ENCODE measurements around the gene LAMA4. TPM values are rescaled to one million over a fixed set of nuclear protein-coding genes. Genes with fewer than 3 reads are reported as not detected.

LAMA4 gene
- total RNA-seq, 1 donor from 2014 or later = 56.5 TPM

Small RNA genes within 50 kb of the gene (small RNA-seq; reads per million reads assigned to genes)
- not detected for gene RNU6-1226P

Other genes with a start within 250 kb of the LAMA4 start
- gene CCN6, start 200.5 kb downstream of the LAMA4 start, total RNA-seq = not detected
- 38.8 TPM for gene TUBE1, start 167.1 kb downstream of the LAMA4 start, total RNA-seq
- gene FAM229B, start 167.0 kb downstream of the LAMA4 start, total RNA-seq = 11.0 TPM
- not detected for gene RFPL4B, start 92.8 kb upstream of the LAMA4 start, total RNA-seq

Measured in vagina (tissue), 1 donor.